ENCODE measurements around the gene UNC80.
A peak's percentile ranks its signal among the peaks of the same experiment; 100 is the strongest.

UNC80 gene

DNA sequence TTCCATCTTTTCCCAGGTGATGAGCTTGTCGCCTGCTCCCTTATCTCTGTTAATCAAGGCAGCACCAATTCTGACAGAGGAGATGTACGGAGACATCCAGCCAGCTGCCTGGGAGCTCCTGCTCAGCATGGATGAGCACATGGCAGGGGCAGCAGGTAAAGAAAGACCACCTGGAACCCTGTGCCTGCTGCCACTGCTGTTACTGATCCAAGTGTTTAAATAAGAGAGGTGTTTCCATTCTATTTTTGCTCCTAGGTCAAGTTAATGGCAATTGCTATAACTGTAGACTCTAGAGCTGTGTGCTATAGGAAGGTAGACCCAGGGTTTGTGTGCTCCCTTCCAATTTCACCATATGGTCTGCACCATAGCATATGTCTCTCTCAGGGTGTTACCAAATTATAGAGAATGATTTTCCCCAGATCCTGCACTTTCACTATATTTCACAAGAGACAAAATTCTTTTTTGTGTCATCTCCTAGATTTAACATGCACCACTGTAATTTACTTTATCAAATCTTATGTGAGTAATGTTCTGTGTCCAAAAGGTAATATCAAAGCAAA lies 142.2 kb downstream of the UNC80 start:
- DNase-seq = no peak

GRCh38 chr2:209917154-209917771 lies 145.6 kb downstream of the UNC80 start:
- no peak for DNase-seq

DNA sequence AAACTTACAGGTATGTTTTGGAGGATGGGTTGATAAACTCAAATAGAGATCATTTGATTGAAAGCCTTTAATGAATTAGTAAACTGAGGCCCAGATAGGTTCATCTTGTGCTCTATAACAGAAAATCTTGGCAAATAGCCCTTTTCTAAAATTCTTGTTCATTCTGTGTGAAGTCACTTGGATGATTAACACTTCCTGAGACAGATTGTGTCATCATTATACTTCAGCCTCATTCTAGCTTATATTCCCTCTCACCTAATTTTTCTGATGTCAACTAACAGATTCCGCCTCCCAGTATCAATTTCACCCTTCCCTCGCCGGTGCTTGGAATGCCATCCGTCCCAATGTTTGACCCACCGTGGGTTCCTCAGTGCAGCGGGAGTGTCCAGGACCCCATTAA lies 146.6 kb downstream of the UNC80 start:
- no peak for DNase-seq

DNA sequence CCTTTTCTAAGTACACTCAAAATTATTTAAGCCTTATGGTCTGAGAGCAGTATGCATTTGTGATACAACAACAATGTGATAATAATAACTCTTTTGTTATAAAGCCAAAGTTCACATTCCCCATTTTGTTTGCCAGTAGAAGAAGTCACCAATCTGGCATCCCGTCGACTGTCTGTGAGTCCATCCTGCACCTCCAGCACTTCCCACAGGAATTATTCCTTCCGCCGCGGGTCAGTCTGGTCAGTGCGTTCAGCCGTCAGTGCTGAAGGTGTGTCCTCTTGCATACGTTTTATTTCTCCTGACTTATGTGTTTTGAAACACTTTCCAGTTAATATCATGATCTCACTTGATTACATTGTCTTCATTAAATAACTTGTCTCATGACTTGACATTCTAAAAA lies 150.5 kb downstream of the UNC80 start:
- no peak for DNase-seq

DNA sequence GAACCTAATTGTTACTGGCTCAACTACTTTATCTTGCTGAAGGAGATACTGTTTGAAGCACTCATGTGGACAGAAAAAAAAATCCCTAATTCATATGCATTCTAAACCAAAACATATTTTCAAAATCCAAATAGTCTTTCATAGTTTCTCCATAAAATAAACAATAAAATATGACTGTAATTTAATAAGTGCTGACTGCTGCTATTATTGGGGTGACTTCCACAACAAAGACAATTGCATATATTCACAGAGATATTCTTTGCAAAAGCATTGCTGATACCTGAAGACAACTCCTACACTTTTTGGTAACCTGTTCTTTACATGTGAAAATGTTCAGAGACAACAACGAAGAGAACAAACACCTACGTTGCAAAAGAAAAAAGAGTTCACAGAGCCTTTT lies 157.7 kb downstream of the UNC80 start:
- DNase-seq = no peak

DNA sequence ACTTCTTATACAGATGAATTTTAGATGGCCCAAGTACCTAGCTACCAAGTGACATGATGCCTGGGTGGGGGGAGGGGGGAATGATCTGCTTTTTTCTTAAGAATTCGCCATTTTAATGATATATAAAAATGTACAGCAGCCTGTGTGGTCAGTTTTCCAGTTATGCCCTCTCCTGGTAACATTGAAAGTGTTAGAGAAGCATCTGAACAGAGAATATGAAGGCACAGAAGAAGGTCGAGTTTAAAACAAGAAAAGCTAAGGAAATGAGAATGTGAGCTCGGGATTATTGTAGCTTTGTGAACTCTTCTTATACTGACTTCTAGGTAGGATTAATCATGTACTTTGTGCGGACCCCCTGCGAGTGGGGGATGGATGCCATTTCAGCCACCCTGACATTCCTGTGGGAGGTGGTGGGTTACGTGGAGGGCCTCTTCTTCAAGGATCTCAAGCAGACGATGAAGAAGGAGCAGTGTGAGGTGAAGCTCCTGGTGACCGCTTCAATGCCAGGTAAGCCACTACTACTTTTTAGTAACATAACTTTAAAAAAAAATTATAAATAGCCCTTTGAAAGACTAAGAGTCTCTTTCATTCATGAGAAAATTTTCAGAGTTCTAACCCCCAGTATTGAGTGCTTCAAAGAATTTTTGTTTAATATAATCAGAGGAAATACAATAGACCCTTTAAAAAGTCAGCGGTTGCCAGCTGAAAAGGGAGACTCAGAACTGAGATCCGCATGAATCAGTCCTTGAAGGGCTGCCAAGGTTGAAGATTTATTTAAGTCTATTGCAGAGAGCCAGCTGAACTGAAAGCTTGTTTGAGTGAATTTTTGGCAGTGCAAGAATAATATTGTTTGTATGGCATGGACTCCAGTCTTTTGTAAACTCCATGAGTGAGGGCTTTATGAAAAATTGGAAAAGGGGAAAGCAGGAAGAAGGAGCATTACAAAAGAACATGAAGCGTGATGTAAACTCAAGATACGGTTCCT lies 162.2 kb downstream of the UNC80 start:
- DNase-seq = no peak

- no peak for DNase-seq
These were observed 164.6 kb downstream of the UNC80 start for GRCh38 chr2:209936106-209936666.

GRCh38 chr2:209937893-209938292 lies 166.3 kb downstream of the UNC80 start:
- no peak for DNase-seq

DNA sequence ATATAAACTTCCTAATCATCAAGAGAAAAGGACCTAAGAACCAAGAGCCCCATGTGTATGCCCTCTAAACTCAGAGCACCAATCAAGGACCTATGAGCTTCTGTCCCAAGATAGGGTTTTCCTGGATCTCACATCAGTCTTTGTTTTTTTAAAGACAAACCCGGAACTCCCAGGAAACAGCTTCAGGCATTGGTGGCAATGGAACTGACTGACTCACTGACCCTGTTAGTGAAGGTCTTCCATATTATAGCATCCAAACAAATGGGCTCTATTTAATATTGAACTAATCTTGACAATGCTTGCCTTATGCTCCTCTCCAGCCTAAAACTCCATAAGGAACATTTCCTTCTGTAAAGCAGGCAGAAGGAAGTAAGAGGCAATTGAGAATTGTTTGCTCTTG lies 167.3 kb downstream of the UNC80 start:
- DNase-seq = no peak

GRCh38 chr2:209940936-209941335 lies 169.3 kb downstream of the UNC80 start:
- DNase-seq = no peak

DNA sequence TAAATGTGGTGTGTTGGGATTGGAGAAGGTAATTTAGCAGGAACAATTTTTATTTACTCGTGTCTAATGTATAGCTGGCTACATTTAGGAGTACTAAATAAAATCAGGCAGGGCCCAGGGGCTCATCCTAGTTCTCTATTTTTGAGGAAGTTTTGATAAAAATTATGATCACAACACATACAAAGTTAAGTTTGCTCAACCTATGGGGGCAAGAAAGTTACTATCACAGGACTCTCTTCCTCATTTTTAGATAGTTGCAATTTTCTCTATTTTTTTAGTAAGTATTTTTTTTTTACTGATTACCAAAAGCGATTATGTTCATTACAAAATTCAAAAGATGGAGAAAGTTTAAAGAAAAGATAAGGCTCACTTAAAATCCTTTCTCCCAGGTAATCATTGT lies 170.8 kb downstream of the UNC80 start:
- DNase-seq = no peak

DNA sequence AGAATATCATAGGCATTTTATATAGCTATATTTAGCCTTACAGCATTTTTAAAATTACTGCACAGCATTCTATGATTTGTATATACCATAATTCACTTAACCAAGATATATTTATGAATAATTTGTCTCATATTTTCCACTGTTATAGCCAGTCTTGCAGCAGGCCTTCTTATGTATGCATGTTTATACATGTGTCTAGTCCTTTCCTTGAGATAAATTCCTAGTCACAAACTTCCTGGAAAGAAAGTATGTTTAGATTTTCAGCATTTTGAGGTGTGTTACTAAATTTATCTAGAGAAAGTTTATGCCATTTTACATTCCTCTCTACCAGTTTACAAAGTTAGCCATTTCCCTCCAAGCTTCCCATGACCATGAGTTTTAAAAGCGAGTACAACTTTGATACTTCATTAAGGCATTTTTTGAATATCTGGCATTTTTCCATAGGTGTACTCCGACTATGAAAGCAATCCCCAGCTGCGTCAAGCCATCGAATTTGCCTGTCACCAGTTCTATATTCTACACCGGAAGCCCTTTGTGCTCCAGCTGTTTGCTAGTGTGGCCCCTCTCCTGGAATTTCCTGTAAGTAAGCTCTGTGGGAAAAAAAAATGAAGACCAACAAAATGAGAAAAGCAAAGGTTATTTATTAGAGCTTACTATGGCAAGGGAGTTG lies 171.4 kb downstream of the UNC80 start:
- no peak for DNase-seq

- DNase-seq = no peak
These were observed 172.1 kb downstream of the UNC80 start for GRCh38 chr2:209943776-209944175.

- DNase-seq = no peak
These were observed 174.9 kb downstream of the UNC80 start for GRCh38 chr2:209946539-209946938.

DNA sequence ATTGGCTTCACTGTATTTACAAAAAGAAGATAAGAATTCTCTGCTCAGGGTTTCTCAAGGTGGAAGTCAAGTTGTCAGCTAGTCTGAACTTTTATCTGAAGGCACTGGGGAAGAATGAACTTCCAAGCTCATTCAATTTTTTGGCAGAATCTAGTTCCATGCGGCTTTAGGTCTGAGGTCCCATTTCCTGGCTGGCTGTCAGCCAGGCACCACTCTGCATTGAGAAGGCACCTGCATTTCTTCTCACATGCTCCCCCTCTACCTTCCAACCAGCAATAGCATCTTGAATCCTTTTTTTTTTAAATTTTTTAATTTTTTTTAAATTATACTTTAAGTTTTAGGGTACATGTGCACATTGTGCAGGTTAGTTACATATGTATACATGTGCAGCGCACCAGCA lies 184.6 kb downstream of the UNC80 start:
- no peak for DNase-seq

DNA sequence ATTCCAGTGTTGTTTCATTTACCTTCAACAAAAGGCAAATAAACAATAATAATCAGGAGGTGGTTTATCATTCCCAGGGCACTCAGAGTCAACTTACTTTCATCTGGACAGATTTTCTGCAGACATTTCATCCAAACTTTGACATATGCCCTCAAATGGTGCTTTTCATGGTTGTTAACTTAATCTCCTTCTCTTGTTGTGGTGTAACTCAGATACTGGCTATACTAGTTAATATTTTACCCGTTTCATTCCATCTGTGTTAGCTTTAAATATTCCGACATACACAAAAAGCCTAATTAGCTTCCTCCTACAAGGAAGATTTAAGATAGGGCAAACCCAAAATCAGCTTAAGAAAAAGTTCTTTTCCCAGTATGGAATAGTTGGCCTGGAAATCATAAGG lies 186.4 kb downstream of the UNC80 start:
- DNase-seq = no peak

DNA sequence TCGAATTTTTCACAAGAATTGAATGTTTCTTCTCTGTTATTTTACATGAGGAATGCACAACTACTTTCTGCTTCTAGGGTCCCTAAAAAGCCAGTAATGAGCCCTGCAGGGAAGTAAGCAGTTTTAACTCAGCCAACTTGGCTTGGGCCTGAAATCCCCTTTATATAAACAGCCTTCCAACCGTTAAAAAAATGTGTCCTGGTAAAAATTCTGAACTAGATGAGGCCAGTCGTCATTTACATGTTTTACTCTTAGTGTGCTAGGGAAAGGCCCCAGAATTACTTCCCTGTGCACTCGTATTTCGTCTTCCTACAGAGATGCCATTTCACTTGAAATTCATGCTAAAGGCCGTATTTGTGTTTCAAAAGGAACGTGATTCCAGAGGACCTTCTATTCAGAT lies 188.4 kb downstream of the UNC80 start:
- no peak for DNase-seq

- DNase-seq = peak; percentile 1
These were observed 189.3 kb downstream of the UNC80 start for GRCh38 chr2:209960676-209961630.

GRCh38 chr2:209965723-209966122 lies 194.1 kb downstream of the UNC80 start:
- DNase-seq = no peak

GRCh38 chr2:209969692-209970091 lies 198.1 kb downstream of the UNC80 start:
- no peak for DNase-seq

GRCh38 chr2:209970271-209970670 lies 198.6 kb downstream of the UNC80 start:
- DNase-seq = no peak

DNA sequence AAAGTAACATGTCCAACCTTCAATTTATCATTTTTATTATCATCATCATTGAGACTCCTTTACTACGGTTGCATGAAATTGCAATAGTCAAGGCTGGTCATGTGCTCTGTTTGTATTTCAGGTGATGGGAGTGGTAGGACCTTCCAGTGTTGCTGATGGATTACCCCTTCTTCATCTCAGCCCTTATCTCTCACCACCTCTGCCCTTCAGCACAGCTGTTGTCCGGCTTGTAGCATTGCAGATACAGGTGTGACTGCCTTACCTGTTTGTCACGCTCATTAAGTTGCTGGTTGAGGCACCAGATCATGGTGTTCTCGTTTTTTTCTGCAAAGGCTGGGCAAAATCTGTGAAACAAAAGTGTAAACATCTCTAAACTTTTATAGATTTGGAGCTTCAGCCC lies 199.1 kb downstream of the UNC80 start:
- no peak for DNase-seq

All from T-helper 9 cell (primary cell).